ENCODE measurements around the gene PATZ1. TPM values are rescaled to one million over a fixed set of nuclear protein-coding genes. Genes with fewer than 3 reads are reported as not detected.

The PATZ1 gene
- polyA plus RNA-seq, 1 of the 3 experiments (the other 2 are of a cell fraction): 21.8 TPM

DNA sequence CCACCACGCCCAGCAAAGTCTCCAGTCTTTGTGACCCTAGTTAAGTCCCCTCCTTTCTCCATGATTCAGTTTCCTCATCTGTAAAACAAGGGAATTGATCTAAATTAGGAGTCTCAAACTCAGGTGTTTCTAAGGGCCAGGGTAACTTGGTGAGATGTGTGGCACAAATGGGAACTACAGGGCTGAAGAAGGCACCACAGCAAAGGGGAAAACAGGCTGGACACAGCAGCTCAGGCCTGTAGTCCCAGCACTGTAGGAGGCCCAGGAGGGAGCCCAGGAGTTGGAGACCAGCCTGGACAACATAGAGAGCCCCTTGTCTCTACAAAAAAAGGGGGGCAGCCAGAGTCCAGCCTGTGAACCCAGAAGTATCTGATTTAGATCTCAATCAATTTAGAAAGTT lies 15.6 kb upstream of the PATZ1 start:
- Histone ChIP-seq H3K9ac (no peak overlapping the region), H3F3A (replicated peaks; ENCODE audit: insufficient read depth) (no peaks in the 10 kb centered on the region), H2AFZ (ENCODE audit: low read depth) (no peak overlapping the region), H3K4me1 (ENCODE audit: control insufficient read depth in 1 of 2, insufficient read depth in 2 of 2, low read depth in 1 of 2, low read length in 1 of 2) (no peaks in the 10 kb centered on the region), H3K9me2 (no peaks in the 10 kb centered on the region), H4K20me1 (ENCODE audit: insufficient read depth) (no peaks in the 10 kb centered on the region), H3K4me3 (ENCODE audit: low read depth in 2 of 2, low read length in 1 of 2) (no peak overlapping the region), H3K36me3 (replicated peaks in 1 of 2; ENCODE audit: control insufficient read depth in 1 of 2, insufficient read depth in 2 of 2, low read length in 1 of 2) (no peaks in the 10 kb centered on the region), H3K9me3 (no peaks in the 10 kb centered on the region), H3K79me2 (ENCODE audit: insufficient read depth) (no peaks in the 10 kb centered on the region), H3K27me3 (ENCODE audit: insufficient read depth) (no peaks in the 10 kb centered on the region), H3K27ac (ENCODE audit: low read depth in 2 of 2, low read length in 1 of 2) (no peak overlapping the region), H3K4me2 (no peak overlapping the region)
- ChIA-PET POLR2A (no interaction called here), CTCF (no interaction called here)
- DNase-seq: no peak
- TF ChIP-seq, protein P1, sequence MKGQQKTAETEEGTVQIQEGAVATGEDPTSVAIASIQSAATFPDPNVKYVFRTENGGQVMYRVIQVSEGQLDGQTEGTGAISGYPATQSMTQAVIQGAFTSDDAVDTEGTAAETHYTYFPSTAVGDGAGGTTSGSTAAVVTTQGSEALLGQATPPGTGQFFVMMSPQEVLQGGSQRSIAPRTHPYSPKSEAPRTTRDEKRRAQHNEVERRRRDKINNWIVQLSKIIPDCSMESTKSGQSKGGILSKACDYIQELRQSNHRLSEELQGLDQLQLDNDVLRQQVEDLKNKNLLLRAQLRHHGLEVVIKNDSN (IDR thresholded peaks at IDR 0.05; ENCODE audit: borderline replicate concordance, low read depth): no peak
- TF ChIP-seq JUND (IDR thresholded peaks at IDR 0.05): no peak
- TF ChIP-seq, protein P2, sequence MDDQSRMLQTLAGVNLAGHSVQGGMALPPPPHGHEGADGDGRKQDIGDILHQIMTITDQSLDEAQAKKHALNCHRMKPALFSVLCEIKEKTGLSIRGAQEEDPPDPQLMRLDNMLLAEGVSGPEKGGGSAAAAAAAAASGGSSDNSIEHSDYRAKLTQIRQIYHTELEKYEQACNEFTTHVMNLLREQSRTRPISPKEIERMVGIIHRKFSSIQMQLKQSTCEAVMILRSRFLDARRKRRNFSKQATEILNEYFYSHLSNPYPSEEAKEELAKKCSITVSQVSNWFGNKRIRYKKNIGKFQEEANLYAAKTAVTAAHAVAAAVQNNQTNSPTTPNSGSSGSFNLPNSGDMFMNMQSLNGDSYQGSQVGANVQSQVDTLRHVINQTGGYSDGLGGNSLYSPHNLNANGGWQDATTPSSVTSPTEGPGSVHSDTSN (IDR thresholded peaks at IDR 0.05): no peak
- TF ChIP-seq MEF2A (IDR thresholded peaks at IDR 0.05; ENCODE audit: borderline replicate concordance, low read depth): no peak
- TF ChIP-seq, protein P3, sequence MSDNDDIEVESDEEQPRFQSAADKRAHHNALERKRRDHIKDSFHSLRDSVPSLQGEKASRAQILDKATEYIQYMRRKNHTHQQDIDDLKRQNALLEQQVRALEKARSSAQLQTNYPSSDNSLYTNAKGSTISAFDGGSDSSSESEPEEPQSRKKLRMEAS (IDR thresholded peaks at IDR 0.05; ENCODE audit: low read depth): no peak
- TF ChIP-seq GATA2 (CRISPR knock-in tag; IDR thresholded peaks at IDR 0.05): no peak
- TF ChIP-seq RXRA (IDR thresholded peaks at IDR 0.05; ENCODE audit: borderline replicate concordance, low read depth): no peak
- no peak for TF ChIP-seq SIN3A (IDR thresholded peaks at IDR 0.05; ENCODE audit: borderline replicate concordance, low read depth, low read length)
- TF ChIP-seq, protein P4, sequence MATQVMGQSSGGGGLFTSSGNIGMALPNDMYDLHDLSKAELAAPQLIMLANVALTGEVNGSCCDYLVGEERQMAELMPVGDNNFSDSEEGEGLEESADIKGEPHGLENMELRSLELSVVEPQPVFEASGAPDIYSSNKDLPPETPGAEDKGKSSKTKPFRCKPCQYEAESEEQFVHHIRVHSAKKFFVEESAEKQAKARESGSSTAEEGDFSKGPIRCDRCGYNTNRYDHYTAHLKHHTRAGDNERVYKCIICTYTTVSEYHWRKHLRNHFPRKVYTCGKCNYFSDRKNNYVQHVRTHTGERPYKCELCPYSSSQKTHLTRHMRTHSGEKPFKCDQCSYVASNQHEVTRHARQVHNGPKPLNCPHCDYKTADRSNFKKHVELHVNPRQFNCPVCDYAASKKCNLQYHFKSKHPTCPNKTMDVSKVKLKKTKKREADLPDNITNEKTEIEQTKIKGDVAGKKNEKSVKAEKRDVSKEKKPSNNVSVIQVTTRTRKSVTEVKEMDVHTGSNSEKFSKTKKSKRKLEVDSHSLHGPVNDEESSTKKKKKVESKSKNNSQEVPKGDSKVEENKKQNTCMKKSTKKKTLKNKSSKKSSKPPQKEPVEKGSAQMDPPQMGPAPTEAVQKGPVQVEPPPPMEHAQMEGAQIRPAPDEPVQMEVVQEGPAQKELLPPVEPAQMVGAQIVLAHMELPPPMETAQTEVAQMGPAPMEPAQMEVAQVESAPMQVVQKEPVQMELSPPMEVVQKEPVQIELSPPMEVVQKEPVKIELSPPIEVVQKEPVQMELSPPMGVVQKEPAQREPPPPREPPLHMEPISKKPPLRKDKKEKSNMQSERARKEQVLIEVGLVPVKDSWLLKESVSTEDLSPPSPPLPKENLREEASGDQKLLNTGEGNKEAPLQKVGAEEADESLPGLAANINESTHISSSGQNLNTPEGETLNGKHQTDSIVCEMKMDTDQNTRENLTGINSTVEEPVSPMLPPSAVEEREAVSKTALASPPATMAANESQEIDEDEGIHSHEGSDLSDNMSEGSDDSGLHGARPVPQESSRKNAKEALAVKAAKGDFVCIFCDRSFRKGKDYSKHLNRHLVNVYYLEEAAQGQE (IDR thresholded peaks at IDR 0.05; ENCODE audit: low read depth, low read length): no peak
- no peak for TF ChIP-seq NFIC (IDR thresholded peaks at IDR 0.05; ENCODE audit: borderline replicate concordance)
- no peak for TF ChIP-seq EZH2phosphoT487 (IDR thresholded peaks at IDR 0.05; ENCODE audit: borderline replicate concordance, low read depth)
- no peak for TF ChIP-seq ELF1 (IDR thresholded peaks at IDR 0.05)
- no peak for TF ChIP-seq EP300 (IDR thresholded peaks at IDR 0.05; ENCODE audit: borderline replicate concordance in 1 of 2, low read depth in 1 of 2, low read length in 1 of 2)
- no peak for TF ChIP-seq TCF12 (IDR thresholded peaks at IDR 0.05)
- TF ChIP-seq, protein P5, sequence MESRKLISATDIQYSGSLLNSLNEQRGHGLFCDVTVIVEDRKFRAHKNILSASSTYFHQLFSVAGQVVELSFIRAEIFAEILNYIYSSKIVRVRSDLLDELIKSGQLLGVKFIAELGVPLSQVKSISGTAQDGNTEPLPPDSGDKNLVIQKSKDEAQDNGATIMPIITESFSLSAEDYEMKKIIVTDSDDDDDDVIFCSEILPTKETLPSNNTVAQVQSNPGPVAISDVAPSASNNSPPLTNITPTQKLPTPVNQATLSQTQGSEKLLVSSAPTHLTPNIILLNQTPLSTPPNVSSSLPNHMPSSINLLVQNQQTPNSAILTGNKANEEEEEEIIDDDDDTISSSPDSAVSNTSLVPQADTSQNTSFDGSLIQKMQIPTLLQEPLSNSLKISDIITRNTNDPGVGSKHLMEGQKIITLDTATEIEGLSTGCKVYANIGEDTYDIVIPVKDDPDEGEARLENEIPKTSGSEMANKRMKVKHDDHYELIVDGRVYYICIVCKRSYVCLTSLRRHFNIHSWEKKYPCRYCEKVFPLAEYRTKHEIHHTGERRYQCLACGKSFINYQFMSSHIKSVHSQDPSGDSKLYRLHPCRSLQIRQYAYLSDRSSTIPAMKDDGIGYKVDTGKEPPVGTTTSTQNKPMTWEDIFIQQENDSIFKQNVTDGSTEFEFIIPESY (IDR thresholded peaks at IDR 0.05; ENCODE audit: borderline replicate concordance, low read depth): no peak
- 54% methylated on average over 1 of the region's 1 CpG for WGBS (ENCODE audit: low lambda C conversion rate)

Data from SK-N-SH (cell line).